ENCODE results near the gene THSD8.

GRCh38 chr19:12784394-12784870 is 17.4 kb upstream of the THSD8 start:
- TF ChIP-seq POLR2A (IDR thresholded peaks at IDR 0.05) (no peak), EP300 (IDR thresholded peaks at IDR 0.05) (no peak), CTCF (IDR thresholded peaks at IDR 0.05) (no peak)

Measured in tibial nerve (tissue), 4 donors.